Measurements from ENCODE around the gene PDSS2.
"Not testable (repeated sequence)": the region's sequence is repeated elsewhere in the genome, so short reads cannot be mapped to it uniquely, and the experiment has no call there.

Gene PDSS2

DNA sequence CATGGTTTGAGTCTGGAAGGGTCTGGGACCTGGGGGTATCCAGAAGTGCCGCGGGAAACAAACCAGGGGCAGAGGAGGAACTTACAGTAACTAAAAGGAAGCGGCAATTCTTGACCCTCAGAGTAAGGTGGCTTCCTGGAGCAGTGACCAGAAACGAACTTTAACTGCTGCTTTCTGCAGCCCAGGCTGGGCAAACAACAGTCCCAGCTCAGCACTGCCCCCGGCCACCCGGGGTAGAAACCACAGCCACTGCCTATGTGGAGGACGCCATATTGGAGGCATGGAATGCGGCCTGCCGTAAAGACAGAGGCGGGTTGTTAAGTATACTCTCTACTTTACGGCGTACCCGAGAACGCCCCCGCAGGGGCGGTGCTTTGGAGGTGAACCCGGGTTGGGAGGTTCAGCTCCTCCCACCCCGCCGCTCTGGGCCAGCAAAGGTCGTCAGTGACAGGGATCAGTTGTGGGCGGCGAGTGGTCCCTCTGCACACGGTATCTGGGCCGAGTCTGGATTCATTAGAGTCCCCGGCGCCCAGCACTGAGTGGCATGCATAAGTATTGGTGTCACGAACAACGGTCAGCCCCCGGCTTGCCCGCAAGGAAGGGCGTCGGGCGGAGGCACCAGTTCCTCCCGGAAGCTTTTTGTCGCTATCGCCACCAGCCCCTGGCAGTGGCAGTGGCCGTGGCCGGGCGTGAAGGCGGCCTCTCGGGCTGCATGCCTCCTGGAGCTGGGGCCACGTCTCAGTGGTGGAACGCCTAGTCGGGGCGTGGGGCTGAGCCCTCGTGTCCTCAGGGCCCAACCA, at the start of gene PDSS2:
TSS of gene PDSS2 (minus strand) at position 282 of the 800 bp plus-strand sequence. CDS start at position 3, 279 bp downstream.
- peak; percentile 98 for DNase-seq (ENCODE audit: low spot score)

DNA sequence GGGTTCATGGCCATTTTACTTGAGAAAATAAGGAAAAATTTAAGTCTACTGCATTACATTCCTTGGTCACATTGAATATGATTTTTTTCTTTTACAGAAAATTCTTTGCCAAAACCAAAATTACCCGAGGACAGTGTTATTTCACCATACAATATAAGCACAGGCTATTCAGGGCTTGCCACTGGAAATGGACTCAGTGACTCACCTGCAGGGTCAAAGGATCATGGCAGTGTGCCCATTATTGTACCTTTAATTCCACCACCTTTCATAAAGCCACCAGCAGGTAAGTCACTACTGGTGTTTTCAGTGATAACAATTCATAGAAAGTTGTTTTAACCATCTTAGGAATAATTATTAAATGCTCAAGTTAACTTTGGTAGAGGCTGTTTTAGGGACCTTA, 46.8 kb upstream of the PDSS2 start:
- no peak for DNase-seq (ENCODE audit: low spot score)

DNA sequence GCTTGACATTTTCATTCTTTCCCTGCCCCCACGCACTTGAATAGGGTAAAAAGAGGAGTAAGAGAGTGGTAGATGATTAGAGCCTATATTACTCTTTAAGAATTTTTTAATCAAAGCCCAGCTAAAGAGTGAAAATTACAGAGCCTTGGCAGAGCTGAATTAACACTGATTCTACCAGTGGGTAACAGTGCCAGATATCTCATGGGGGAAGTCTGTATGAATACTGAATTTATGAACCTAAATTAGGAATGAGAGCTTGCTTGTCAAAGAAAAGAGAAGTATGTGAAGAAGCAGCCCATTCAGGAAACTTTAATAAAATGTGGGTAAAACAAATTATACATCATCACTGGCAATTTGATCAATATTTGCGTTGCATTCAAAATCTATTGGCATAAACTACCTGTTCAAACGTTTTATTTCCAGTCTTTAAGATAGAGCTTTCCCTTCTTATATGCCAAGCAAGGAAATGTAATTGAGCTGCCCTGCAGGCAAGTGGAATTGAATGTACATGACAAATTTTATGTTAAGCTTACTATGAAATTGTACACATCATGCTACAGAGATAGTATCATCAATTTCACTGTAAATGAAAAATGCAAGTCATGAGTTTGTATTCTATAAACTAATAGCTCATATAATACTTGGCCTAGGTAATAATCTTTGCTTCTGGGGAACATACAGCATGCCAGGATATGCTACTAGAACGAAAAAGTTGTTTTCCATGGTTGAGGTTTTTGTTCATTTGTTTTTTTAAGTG, 45.1 kb upstream of the PDSS2 start:
- no peak for DNase-seq (ENCODE audit: low spot score)

DNA sequence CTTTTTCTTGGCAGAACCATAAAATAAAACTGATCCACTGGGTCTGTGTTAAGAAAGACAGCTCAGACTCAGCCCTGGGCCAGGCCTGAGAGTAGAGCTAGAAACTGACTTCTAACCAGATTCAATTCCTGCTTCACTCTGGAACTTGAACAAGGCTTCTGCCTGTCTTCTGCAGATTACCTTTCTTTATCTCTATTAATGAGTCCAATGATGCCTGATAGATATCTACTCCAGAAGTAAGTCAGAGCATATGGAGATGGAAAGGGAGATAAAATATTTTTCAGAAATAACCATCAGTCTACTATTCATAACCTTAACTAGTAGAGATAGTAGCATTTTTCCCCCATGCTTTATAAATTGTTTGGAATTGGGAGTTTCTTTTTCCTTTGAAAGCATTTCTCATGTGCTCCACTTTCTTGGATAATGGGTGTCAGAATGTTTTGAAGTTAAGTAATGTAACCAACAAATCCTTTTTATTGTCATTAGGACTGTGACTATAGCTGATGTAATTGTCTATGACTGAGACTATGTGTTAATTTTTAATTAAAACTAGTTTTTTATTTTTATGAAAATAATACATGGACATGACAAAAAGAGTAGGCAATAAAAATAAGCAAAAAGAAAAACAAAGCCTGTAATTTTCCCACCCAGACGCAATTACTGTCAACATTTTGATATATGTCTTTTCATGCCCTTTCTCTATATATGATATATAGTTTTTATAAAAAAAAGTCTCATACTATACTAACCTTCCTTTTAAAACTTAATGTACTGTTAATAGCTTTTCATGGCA, 37.7 kb upstream of the PDSS2 start:
- no peak for DNase-seq (ENCODE audit: low spot score)

GRCh38 chr6:107495971-107496370, 36.6 kb upstream of the PDSS2 start:
- DNase-seq (ENCODE audit: low spot score): no peak

DNA sequence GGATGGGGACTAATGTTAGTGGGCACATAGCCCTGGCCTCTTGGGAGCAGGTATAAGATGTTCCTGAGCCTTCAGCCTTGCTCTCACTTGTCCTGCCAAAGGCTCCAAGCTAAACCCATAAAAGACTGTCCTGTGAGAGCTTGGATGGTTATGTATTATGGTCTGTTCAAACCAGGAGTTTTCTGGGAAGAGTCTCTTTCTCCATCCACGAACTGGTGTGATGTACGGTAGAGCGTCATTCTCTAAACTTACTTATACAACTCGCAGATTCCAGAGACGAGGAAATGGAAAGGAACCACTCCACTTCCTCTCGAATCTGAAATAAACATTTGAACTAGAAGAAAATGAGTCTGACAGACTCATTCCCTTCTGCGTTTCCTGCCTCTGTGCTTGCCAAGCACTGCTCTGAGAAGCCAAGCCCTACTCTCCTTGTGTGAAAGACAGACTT, 35.9 kb upstream of the PDSS2 start:
- peak; percentile 40 for DNase-seq (ENCODE audit: low spot score)

GRCh38 chr6:107493158-107494057, 34.0 kb upstream of the PDSS2 start:
- DNase-seq (ENCODE audit: low spot score): no peak

- DNase-seq (ENCODE audit: low spot score): no peak
These were observed 32.6 kb upstream of the PDSS2 start for GRCh38 chr6:107491760-107492660.

- peak; percentile 46 for DNase-seq (ENCODE audit: low spot score)
These were observed 31.8 kb upstream of the PDSS2 start for GRCh38 chr6:107491138-107491609.

DNA sequence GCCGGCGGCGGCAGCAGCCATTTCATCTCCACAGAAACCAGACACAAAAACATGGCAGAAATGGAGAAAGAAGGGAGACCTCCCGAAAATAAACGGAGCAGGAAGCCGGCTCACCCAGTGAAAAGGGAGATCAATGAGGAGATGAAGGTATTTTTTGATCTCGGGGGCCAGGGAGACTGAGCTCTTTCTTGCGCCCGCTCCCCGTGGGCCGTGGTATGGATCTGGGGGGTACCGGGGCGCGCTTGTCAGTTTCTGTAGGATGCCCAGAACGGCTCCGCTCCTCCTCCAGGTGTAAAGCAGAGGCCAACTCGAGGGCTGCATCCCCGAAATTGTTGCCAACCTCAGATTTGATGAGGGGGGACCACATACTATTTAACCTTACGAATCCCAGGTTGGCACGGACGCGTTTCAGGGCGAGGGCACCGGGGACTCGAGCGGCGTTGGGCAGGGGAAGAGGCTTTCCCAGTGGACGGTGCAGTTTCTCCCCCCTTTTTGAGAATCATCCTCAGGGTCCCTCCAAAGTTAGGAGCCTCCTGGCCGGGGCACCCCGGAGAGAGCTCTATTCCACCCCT, 31.3 kb upstream of the PDSS2 start:
- no peak for DNase-seq (ENCODE audit: low spot score)

DNA sequence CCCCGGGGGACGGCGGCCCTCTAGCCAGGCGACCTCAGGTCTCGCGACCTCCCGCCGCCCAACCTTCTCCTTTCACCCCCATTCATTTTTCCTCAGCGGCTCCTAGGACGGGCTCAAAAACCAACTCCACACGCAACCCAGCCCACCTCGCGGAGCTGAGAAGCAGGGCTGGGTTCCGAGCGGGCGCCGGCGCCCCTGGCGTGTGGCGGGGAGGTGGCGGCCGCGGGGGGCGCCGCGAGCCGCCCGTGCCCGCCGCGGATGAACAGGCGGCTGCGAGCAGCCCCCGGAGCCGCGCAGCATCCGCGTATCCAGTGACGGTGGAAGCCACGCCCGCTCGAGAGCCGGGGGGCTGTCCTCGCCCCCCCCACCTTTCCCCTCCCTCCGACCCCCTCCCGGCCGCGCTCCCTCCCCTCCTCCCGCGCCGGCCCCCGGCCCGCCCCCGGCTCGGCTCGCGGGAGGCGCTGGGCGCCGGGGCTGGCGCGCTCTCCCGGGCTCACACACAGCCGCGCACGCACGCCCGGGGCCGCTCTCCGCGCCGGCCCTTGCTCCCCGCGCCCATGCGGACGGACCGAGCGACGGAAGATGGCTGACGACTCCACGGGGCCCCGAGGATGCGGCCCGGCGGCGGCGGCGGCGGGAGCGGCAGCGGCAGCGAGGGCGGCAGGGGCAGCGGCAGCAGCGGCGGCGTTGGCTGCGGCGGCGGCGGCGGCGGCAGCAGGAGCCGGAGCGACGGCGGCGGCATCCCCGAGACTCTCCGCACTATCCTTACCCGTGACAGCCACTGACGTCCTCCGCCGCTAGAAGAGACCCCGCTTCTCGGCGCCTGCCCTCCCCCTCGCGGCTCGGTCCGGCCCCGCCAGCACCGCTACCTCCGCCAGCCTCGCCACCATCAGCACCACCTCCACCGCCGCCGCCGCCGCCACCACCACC, 30.5 kb upstream of the PDSS2 start, which contains the start of gene SOBP:
TSS of gene SOBP (plus strand) at position 482 of the 930 bp plus-strand sequence. CDS start 500 bp downstream, outside the sequence.
- no peak for DNase-seq (ENCODE audit: low spot score)

DNA sequence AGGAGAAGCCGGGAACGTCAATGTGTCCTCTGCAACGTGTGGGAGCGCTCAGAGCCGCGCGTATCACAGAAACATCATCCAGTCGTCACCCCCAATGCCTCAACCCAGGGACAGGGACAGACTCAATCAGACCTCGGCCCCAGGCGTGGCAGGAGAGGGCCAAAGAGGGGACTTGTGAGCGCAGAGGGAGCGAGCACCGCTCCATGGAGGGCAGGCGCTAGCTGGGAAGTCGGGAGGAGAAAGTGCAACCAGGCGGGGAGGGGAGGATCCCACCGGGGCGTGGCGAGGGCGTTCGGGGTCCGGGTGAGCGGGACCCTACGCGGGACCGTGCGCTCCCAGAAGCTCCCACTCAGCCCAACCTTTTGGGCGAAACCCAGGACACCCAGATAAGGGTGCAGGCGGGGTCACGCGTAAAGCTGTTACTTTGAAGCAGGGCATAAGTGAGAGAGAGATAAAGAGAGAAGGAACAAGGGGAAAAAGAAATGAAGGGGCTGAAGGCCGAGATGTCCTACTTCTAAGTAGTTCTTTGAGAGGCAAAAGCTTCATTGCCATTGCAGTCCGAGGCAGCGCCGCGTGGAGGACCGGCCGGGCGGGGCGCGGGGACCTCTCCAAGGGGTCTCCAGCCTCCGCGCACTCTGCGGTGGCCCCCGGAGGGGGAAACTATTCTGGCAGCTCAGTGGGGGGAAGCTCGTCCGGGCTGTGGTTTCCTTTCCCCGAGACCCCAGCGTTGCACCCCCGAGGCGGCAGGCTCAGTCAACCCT, 29.7 kb upstream of the PDSS2 start:
- no peak for DNase-seq (ENCODE audit: low spot score)

DNA sequence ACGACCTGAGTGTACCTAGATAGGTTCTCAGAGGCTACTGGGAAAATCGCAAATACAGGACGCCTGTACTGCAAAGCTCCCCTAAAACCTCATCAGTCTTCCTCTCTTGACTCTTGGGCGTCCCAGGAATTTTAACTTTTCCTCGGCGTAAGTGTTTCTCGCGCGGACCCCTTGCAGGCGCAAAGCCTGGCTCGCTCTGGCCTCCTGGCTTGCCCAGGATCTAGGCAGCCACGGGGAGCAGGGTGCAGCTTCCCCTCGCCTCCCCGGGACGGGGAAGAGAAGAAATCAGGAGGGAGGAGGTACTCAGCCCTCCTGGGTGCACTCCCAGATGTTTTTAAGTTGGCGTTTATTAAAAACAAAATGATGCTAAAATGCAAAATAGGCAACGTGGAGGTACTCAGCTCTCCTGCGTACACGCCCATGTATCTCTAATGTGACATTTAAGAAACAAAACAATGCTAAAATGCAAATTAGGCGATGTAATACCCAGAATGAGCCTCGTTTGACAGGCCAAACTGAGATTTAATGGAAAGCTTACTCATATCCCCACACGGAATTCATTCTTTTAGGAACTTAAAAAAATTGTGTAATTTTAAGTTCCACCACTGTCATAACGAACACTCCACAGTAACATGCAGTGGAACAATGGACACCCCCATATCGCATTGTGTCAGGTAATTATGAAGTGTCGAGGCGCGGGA, 29.0 kb upstream of the PDSS2 start:
- DNase-seq (ENCODE audit: low spot score): no peak

- no peak for DNase-seq (ENCODE audit: low spot score)
These were observed 25.8 kb upstream of the PDSS2 start for GRCh38 chr6:107485157-107485556.

DNA sequence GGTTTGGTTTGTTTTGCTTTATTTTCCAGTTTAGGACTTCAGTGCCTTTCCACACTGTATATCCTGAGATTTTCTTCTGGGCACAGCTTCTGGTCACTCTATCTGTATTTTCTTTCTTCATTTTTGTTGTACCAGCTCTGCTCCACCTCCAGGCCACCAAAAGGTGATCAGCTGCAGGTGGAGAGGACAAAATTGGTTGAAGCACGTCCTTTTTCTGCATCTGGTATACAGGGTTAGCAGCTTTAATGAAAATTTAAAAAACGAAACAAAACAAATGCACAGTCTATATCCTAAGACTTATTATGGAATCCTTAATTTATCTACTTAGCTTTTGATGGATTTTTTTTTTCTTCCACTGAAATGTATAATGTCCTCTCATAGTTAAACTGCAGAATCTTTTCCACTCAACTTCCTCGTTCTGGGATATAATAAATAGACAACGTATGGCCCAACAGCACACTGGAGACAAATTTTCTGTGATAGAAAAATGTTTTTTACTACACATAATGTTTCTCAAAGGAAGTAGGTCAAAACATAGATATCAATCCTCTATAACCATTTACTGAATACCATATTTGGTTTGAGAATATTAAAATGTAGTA, 19.8 kb upstream of the PDSS2 start:
- no peak for DNase-seq (ENCODE audit: low spot score)

GRCh38 chr6:107475826-107476225, 16.5 kb upstream of the PDSS2 start:
- not testable (repeated sequence) for DNase-seq (ENCODE audit: low spot score)

DNA sequence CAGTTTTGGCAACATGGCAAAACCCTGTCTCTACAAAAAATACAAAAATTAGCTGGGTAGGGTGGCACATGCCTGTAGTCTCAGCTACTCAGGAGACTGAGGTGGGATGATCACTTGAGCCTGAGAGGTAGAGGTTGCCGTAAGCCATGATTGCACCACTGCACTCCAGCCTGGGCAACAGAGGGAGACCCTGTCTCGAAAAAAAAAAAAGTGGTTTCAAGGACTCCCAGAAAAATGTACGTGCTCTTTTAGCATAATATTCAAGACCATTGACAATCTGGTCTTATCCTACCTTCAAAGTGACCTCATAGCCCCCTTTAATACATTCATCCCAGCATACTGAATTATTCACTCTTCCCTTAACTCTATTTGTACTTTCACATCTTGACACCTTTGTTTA, 16.0 kb upstream of the PDSS2 start:
- not testable (repeated sequence) for DNase-seq (ENCODE audit: low spot score)

Measured in kidney capillary endothelial cell (primary cell).